ENCODE results near the gene GNAO1.
A peak's percentile ranks its signal among the peaks of the same experiment; 100 is the strongest.

GNAO1 gene

GRCh38 chr16:56353054-56353921 is 162.0 kb downstream of the GNAO1 start:
- DNase-seq, result no peak

DNA sequence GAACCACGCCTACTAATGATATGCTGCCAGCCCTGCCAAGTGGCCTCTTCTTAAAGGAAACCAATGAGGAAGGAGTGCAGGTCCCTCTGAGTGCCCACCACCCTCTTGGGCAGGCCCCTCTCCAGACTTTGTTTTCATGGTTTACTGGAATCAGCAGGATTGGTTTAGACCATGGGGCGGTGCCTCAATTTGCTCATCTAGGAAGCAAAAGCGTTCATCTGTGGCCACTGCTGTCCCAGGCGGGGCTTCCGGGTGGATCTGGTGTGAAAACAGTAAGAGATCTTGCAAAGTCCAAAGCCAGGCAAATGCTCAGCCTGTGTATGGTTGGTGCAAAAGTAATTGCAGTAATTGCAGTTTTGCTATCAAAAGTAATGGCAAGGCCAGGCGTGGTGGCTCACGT is 162.7 kb downstream of the GNAO1 start:
- no peak for DNase-seq

DNA sequence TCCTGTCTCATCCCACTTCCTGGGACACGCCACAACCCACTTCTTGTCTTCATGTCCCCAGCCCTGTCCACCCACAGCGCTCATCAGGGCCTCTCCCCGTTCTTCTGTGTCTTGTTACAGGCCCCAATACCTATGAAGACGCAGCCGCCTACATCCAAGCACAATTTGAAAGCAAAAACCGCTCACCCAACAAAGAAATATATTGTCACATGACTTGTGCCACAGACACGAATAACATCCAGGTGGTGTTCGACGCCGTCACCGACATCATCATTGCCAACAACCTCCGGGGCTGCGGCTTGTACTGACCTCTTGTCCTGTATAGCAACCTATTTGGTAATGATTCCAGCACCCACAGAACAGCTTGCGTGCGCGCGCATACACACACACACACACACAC is 163.5 kb downstream of the GNAO1 start:
- DNase-seq, result no peak

GRCh38 chr16:56355221-56355620 is 163.9 kb downstream of the GNAO1 start:
- DNase-seq, result no peak

- DNase-seq, result no peak
Measured at GRCh38 chr16:56355786-56356275, 164.5 kb downstream of the GNAO1 start.

DNA sequence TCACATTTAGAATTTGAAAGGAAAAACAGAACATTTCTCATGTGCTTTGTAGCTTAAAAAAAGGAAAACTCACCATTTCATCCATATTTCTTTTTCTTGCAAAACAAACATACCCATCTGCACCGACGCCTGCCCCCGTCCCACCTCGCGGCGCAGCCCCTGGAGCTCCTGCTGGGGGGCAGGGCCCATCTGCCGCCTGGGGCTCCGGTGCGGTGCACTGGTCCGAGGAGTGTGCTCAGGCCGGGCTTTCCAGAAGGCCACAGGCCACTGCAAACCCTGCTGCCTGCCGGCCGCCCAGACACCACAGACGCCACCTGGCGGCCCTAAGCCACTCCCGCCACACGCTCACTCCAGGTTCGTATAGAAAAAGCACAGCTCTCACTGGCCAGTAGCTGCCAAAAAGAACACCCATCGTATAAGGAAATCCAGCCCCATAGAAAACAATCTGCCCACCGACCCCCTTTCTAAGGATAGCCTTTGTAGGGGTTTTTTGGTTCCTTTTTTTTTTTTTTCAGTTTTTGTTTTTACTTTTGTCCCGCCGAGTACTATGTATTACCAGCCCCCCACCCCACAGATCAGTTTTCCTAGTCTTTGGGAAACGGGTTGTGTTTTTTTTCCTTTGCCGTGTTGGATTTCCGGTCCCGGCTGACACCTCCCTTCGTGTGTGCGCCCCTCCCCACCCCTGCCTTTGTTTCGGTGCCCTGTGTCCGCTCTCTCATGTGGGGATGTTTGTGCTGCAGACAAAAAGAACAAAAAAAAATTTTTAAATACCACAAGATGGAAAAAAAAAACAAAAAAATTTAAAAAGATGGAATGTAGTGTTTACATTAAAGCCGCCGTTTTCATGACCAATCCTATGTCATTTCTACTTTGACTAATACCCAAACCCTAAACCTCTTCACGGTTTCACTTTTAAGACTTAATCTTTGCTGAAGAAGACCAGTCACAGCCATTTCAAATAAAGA is 165.3 kb downstream of the GNAO1 start:
- DNase-seq, result peak; percentile 34 to 35

DNA sequence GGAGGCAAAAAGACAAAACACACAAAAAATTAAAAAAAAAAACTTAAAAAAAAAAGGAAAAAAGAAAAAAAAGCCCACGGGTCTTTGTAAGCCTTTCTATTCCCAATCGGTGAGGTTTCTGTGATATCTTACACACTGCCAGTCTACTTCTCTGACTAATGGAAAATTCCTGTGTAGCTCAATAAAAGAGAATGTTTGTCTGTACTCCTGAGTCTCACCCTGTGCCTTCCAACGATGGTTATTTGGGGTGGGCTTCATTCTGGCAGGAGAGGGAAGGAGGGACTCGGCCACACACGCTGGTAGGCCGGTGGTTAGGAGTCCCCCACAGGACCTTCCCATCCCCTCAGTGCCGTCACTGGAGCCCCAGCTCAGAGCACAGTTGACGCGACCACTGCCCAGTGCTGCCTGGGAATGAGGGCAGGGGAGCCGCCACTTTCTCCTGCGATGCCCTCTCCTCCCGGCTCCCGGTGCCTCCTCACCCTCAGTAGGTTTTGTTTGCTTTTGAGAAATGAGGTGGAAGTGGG is 166.0 kb downstream of the GNAO1 start:
- no peak for DNase-seq

DNA sequence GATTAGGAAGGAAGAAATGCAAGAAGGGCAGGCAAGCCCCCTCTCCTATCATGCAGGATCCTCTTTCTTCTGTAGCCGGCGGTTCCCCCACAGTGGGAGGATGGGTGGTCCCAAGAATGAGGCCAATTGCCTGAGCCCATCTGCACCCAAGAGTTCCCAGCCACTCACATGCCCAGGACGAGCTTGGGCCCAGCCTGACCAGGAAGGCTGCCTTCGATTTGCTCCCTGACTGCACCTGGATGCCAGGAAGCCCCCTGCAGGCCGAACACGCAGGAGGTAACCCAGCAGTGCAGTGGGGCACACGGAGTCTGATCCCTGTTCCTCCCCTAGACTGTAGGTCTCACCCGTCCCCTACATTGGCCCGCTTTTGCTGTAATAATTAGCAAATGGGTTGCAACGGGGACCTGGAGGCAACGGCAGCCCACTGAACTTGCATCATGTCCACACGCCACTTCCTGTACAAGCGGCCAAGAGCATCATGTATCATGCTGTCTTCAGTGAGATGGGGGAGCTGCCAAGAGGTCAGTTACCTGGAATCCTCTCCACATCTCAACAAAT is 166.6 kb downstream of the GNAO1 start:
- DNase-seq, result no peak

DNA sequence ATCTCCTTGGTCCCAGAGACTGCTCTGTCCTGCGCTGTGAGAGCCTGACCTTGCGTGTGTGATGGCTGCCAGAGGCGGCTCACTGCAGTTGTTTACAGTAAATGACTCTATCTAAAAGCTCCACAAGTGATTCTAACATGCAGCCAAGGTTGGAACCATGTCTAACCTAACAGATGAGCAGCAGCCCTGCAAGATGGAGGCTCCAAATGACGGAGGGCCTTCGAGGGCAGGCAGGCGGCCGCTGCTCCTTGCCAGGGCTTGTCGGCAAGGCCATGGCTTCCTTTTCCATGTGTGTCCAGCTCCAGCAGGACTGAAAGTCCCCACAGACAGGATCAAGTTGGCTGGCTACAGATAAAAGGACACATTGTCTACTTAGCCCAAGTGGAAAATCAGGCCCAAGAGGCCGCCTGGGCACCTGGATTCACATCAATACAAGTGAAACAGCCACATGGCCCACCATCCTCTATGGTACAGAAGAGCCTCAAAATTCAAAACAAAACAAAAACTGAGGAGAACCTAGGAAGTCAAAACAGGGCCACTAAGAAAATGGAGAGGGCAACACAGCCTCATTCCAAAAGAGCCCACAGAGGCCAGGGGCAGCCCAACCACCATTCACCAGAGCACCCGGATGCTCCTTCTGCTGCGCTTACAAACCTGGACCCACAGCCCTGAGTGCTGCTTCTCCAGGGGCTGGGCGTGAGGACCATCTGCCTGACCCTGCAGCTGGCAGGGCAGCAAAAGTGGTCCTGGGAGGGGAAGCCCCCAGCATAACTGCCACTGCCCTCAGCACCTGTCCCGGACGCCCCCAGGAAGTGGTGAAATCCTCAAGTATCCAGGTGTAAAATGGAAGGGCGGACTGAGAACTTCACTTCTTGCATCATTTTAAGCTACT is 169.1 kb downstream of the GNAO1 start:
- no peak for DNase-seq

- DNase-seq, result no peak
Measured at GRCh38 chr16:56362057-56362655, 170.9 kb downstream of the GNAO1 start.

GRCh38 chr16:56362706-56363105 is 171.4 kb downstream of the GNAO1 start:
- no peak for DNase-seq

DNA sequence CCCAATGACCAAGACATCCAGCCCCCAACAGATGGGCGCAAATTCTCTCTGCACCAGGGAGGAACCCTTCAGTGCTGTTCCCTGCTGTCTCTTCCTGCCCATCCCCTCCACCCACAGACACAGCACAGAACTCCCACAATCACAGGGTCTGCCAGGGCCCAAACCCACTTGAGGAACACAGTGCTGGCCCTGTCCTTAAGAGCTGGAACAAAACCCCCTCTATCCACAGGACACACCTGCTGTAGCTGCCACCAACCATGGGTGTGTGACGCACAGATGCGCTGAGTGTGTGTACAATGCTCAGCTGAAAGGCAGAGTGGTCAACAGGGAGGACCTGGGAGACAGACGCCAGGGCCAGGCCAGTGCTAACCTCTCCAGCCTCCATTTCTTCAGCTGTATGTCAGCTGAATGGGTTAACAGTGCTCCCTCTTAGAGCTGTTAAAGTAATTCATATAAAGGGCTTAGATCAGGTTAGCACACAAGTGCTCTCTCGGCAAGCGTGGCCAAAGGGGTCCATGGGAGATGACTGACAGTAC is 172.0 kb downstream of the GNAO1 start:
- no peak for DNase-seq

GRCh38 chr16:56363781-56364565 is 172.7 kb downstream of the GNAO1 start:
- DNase-seq, result no peak

GRCh38 chr16:56364865-56365264 is 173.6 kb downstream of the GNAO1 start:
- no peak for DNase-seq

- DNase-seq, result no peak
Measured at GRCh38 chr16:56365552-56365951, 174.3 kb downstream of the GNAO1 start.

DNA sequence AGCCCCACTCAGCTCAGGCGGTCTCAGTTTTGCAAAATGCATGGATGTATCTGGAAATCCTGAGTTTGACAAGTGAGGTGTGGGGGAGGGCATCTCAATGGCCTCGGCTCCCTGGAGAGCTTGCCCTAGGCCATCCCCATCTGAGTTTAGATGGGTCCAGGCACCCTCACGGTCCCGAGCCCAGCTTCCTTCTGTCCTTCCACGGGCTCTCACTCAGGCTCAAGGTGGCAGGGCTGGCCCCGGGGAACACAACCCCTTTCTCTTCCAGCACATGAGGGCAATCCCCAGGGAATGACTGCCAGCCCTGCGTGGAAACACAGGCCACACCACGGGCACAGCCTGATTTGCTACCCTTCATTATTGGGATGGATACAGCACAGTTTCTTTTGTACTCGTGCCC is 175.7 kb downstream of the GNAO1 start:
- DNase-seq, result no peak

DNA sequence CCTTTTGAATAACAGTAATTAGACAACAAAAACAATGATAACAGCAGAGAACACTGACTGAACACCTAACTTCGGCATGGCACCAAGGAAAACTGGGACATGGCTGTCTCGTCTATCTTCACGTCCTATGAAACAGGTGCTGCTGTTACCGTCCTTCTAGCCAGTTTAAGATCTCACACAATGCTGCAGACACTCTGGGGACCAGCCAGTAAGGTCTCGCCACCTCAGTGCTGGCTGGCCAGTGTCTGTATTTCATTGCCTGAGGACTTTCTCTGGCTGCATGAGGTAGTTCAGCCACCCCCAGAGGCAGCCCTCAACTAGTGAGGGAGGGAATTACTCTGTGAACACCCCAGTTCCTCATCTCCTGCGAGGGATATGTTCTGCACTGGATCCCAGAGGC is 176.5 kb downstream of the GNAO1 start:
- DNase-seq, result no peak

GRCh38 chr16:56368545-56368944 is 177.3 kb downstream of the GNAO1 start:
- DNase-seq, result no peak

DNA sequence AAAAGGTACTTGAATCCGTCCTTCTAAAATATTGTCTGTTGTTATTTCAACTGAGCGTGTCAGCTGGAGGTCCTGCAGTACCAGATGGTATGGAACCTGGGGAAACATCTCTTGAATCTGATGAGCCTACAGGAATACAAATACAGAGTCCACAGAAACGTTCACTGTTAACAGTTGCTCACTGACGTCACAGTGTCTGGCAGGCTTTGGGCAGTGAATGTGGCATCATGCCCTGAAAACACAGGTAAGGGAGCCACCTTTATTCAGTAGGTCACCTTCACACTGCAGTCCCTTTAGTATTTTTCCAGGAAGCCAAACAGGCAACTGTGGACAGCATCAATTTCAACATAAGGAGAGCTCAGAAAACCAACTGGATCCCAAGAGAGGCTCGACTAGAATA is 177.9 kb downstream of the GNAO1 start:
- DNase-seq, result no peak

DNA sequence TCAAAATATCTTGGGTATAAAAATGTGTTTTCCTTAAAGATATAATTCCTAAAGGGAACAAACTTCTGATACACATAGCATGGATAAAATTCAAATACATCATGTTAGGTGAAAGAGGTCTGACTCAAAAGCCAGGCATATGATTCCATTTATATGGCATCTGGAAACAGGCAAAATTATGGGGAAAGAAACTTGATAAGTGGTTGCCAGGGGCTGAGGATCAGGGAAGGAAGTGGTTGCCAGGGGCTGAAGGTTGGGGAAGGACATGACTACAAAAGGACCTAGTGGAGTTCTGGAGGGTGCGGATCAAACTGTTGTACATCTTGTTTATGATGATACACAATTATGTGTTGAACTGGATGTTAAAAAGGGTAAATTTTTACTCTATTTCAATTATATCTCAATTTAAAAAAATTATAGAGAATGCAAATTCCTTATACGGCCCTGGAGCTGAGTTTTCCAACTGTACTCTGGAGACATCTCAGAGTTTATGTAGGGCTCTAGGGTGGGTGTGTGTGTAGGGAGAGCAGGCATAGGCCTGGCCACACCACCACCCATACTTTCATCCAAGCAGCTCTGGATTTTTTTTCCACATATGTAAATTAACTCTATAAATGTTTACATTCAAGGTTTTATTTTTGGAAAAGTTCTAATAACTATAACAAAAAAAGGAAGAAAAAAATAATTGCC is 179.0 kb downstream of the GNAO1 start:
- DNase-seq, result no peak

Data from activated CD4-positive, alpha-beta T cell treated with anti-CD3 and anti-CD28 coated beads, Interleukin-2, amount 50 U/mL, for 4 hours (primary cell).